Spleen (tissue), 11 donors: ENCODE measurements around the gene DMWD. TPM values are rescaled to one million over a fixed set of nuclear protein-coding genes. Genes with fewer than 3 reads are reported as not detected.

Experiments used
- DNase-seq: peaks from one replicate; pipeline ENCODE4 v3.0.0-alpha.2; 2020
- H3K27ac ChIP-seq, 8 donors: fragments of 200-600 bp; sonication (generic) in 7 of 8; 1 replicate in 4 of 8; 2 replicates in 4 of 8; pipeline versions ENCODE4 v1.5.0 to v1.8.0; 2016 to 2021; ENCODE audit warnings: inconsistent platforms in 4 of 8, mild to moderate bottlenecking in 4 of 8, moderate library complexity in 1 of 8
- H3K27me3 ChIP-seq, 7 donors: fragments of 200-600 bp; sonication (generic) in 6 of 7; replicated peaks in 1 of 7; 1 replicate in 4 of 7; 2 replicates in 3 of 7; pipeline versions ENCODE4 v1.5.0 to v1.8.0; 2016 to 2021; ENCODE audit warnings: inconsistent platforms in 3 of 7, mild to moderate bottlenecking in 1 of 7
- H3K36me3 ChIP-seq, 6 donors: fragments of 200-600 bp; sonication (generic) in 5 of 6; 1 replicate in 4 of 6; 2 replicates in 2 of 6; pipeline versions ENCODE4 v1.5.0 to v1.8.0; 2016 to 2021; ENCODE audit warnings: inconsistent platforms in 2 of 6
- H3K4me1 ChIP-seq, 6 donors: fragments of 200-600 bp; sonication (generic) in 5 of 6; 1 replicate in 3 of 6; 2 replicates in 3 of 6; pipeline versions ENCODE4 v1.5.0 to v1.8.0; 2016 to 2021; ENCODE audit warnings: inconsistent platforms in 3 of 6
- H3K4me3 ChIP-seq, 8 donors: fragments of 200-600 bp; sonication (generic) in 7 of 8; 1 replicate in 4 of 8; 2 replicates in 4 of 8; pipeline versions ENCODE4 v1.5.0 to v1.8.0; 2016 to 2021; ENCODE audit warnings: inconsistent platforms in 4 of 8, mild to moderate bottlenecking in 4 of 8, moderate library complexity in 2 of 8
- H3K9me3 ChIP-seq, 8 donors: fragments of 200-600 bp; sonication (generic) in 7 of 8; 1 replicate in 4 of 8; 2 replicates in 4 of 8; pipeline versions ENCODE4 v1.5.0 to v1.8.0; 2016 to 2021; ENCODE audit warnings: inconsistent platforms in 4 of 8
- POLR2A ChIP-seq, 3 donors: fragments of 450-650 bp; IDR thresholded peaks; one replicate each; pipeline ENCODE4 v1.5.1; 2017; ENCODE audit warnings: antibody characterized with exemption in 3 of 3, mild to moderate bottlenecking in 1 of 3
- POLR2AphosphoS5 ChIP-seq, 3 donors: sonication (generic); formaldehyde crosslinking; IDR thresholded peaks; one replicate each; pipeline ENCODE4 v1.5.1; 2017; ENCODE audit warnings: antibody characterized with exemption in 3 of 3
- WGBS, 5 donors: extraction: QIAGEN DNeasy Blood & Tissue Kit in 3 of 5; methylation state at CpG; one replicate each; pipeline versions ENCODE4 v1.1.5 to v1.1.7; 2013 to 2018; 5-methylcytosine and 5-hydroxymethylcytosine counted together
- intact Hi-C: fragments of 100-400 bp; cut with DNase I; formaldehyde crosslinking; loops from one replicate; pipeline ENCODE4 v1.15.0; 2023; ENCODE audit warnings: low total_unique reads
- polyA plus RNA-seq, 3 donors: library from polyadenylated mRNA; stranded (reverse); fragments of 200-250 nt; gene quantifications; one replicate each; pipeline ENCODE4 v1.2.1, GENCODE V29; 2013
- total RNA-seq, 7 donors: library from RNA; depleted of rRNA in 3 of 7; stranded (reverse); fragments of >200 nt in 3 of 7; fragmentation: NEBNext Ultra II Directional in 4 of 7; extraction: Animal tissue kit (Norgen Biotek cat#: 25700) in 4 of 7; gene quantifications; one replicate each; pipeline versions ENCODE4 v1.1.0 to v1.2.1, GENCODE V29; 2016 to 2021
- TF ChIP-seq, protein P1 (sequence below), 11 experiments: fragments of 200-600 bp in 7 of 11; fragments of 450-650 bp in 4 of 11; sonication (generic) in 4 of 11; IDR thresholded peaks in 8 of 11; conservative IDR thresholded peaks in 3 of 11; 1 replicate in 7 of 11; 2 replicates in 4 of 11; pipeline versions ENCODE4 v1.4.0 to v1.8.0; 2016 to 2021; ENCODE audit warnings: antibody characterized with exemption in 11 of 11, inconsistent platforms in 4 of 11, mild to moderate bottlenecking in 1 of 11
- donor health status: healthy with polysubstance abuse.
- donor health status: DM: no; HTN: no; CAD: no; lungs with moderate emphysema.
- donor health status: DM: no; HTN: no; CAD: no.
- donor health status: Bipolar disorder and iron deficiency.
- donor health status: healthy.
- donor health status: DM: no; HTN: no; CAD: no.
- donor health status: DM: yes; HTN: yes; CAD: no.

The DMWD gene
- total and polyA plus RNA-seq, 10 donors, result 6.4 to 57.0 (median 42.6) TPM

GRCh38 chr19:45779231-45780145, 13.2 kb downstream of the DMWD start:
- Histone ChIP-seq H3K4me1 (peaks cover 10 to 64% (median 48%) of the 10 kb centered on the region in 6 donors), H3K36me3 (peaks cover 0 to 35% (median 19%) of the 10 kb centered on the region in 6 donors), H3K27ac (no peak overlapping the region), H3K9me3 (no peaks in the 10 kb centered on the region), H3K4me3 (peak overlapping the region in 7 of 8 donors; percentile 2 to 64 (median 23)), H3K27me3 (peaks cover 0 to 87% (median 0%) of the 10 kb centered on the region in 7 donors)
- 5 to 15% (median 6%) methylated on average over 22 to 48 of the region's 48 CpGs for WGBS, 5 donors
- DNase-seq, result peak; percentile 92
- intact Hi-C loops, result no loop called here
- TF ChIP-seq POLR2AphosphoS5 (IDR thresholded peaks at IDR 0.05) (peak; percentile 49 to 73 (median 61)), POLR2A (IDR thresholded peaks at IDR 0.05) (no peak)
- TF ChIP-seq, protein P1, sequence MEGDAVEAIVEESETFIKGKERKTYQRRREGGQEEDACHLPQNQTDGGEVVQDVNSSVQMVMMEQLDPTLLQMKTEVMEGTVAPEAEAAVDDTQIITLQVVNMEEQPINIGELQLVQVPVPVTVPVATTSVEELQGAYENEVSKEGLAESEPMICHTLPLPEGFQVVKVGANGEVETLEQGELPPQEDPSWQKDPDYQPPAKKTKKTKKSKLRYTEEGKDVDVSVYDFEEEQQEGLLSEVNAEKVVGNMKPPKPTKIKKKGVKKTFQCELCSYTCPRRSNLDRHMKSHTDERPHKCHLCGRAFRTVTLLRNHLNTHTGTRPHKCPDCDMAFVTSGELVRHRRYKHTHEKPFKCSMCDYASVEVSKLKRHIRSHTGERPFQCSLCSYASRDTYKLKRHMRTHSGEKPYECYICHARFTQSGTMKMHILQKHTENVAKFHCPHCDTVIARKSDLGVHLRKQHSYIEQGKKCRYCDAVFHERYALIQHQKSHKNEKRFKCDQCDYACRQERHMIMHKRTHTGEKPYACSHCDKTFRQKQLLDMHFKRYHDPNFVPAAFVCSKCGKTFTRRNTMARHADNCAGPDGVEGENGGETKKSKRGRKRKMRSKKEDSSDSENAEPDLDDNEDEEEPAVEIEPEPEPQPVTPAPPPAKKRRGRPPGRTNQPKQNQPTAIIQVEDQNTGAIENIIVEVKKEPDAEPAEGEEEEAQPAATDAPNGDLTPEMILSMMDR (IDR thresholded peaks at IDR 0.05 in 8 of 11, conservative IDR thresholded peaks at IDR 0.05 in 3 of 11), result peak; percentile 25 to 79 (median 64)

DNA sequence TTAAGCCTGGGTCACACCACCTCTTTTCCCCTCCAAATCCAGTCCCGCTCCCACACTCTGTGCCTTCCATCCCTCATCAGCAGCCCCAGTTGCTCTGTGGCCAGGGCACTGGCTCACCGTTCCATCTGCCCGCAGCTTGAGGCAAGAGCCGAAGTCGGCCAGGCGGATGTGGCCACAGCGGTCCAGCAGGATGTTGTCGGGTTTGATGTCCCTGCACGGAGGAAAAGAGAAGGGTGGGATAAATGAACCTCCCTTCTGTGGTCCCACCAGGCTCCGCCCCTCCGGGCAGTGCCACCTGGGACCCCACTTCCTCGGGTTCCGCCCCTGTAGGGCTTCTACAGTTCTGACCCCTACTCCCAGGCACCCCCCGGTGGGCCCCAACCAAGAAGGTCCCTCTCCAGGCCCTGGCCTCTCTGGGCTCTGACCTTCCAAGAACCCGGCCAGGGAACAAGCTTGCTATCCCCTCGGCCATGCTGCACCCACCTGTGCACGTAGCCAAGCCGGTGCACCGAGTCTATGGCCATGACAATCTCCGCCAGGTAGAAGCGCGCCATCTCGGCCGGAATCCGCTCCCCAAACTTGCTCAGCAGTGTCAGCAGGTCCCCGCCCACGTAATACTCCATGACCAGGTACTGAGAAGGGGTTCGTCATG, 14.5 kb downstream of the DMWD start:
- H3K4me3 ChIP-seq, result no peak overlapping the region
- no peak overlapping the region for H3K27ac ChIP-seq
- WGBS, 5 donors, result 94 to 97% (median 94%) methylated on average over 24 to 28 of the region's 28 CpGs
- intact Hi-C loops, result no loop called here
- no peaks in the 10 kb centered on the region for H3K9me3 ChIP-seq
- peaks cover 0 to 75% (median 0%) of the 10 kb centered on the region in 7 donors for H3K27me3 ChIP-seq
- no peak for DNase-seq
- TF ChIP-seq POLR2AphosphoS5 (IDR thresholded peaks at IDR 0.05), result no peak
- TF ChIP-seq, protein P1 (IDR thresholded peaks at IDR 0.05 in 8 of 11, conservative IDR thresholded peaks at IDR 0.05 in 3 of 11), result no peak
- H3K36me3 ChIP-seq, result peaks cover 0 to 33% (median 19%) of the 10 kb centered on the region in 6 donors
- H3K4me1 ChIP-seq, result peaks cover 10 to 50% (median 38%) of the 10 kb centered on the region in 6 donors

GRCh38 chr19:45777395-45777961, 15.2 kb downstream of the DMWD start:
- no peak overlapping the region for H3K4me3 ChIP-seq
- peaks cover 10 to 43% (median 35%) of the 10 kb centered on the region in 6 donors for H3K4me1 ChIP-seq
- H3K27ac ChIP-seq, result no peak overlapping the region
- WGBS, 5 donors, result 95 to 97% (median 96%) methylated on average over 22 to 34 of the region's 34 CpGs
- H3K27me3 ChIP-seq, result peaks cover 0 to 75% (median 0%) of the 10 kb centered on the region in 7 donors
- peaks cover 0 to 40% (median 19%) of the 10 kb centered on the region in 6 donors for H3K36me3 ChIP-seq
- intact Hi-C loops, result no loop called here
- DNase-seq, result no peak
- TF ChIP-seq POLR2A (IDR thresholded peaks at IDR 0.05) (no peak), POLR2AphosphoS5 (IDR thresholded peaks at IDR 0.05) (no peak)
- TF ChIP-seq, protein P1 (IDR thresholded peaks at IDR 0.05 in 8 of 11, conservative IDR thresholded peaks at IDR 0.05 in 3 of 11), result no peak
- no peaks in the 10 kb centered on the region for H3K9me3 ChIP-seq
